HG03469 (cell line): Measurements from ENCODE around the gene TMEM245.

Experiments used
- ATAC-seq: cut with Tn5 transposase; IDR thresholded peaks from one replicate; pipeline ENCODE4 v1.9.1; 2021; ENCODE audit warnings: mild to moderate bottlenecking, moderate library complexity, moderate number of reproducible peaks; ENCODE audit not compliant: unreplicated experiment

The TMEM245 gene

DNA sequence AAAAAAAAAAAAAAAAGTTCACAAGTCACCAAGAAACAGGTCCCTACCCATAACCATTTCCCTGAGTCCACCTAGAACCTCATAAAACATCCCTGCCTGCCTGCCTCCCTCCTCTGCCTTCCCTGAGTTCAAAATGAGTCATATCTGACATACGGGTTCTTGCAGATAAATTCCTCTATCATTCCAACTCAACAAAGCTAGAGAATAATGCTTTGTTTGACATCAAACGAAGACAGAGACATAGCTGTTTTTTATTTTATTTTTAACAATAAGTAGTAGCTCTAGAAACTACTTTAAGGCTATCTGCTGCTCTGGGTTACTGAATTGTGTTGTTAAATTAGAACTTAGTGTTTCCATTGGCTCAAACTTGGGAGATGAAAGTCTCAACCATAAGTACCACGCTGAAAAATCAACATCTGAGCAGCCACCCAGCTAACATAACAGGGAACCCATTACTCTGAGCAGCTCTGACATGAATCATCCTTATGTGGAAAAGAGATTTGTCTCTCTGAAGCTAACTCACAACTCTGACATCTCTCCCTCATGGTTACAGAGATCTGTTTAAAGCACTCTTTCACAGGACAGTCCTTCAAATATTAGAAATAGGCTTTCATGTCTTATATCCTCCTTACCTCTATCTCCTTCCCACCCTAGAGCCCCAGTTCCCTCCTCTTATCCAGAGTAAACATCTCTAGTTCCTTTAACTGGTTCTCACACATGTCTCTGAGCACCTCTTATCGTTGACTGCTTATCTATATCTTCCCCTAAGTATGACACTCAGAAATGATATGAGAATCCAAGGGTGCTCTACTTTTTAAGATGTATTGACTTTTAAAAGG, 12.1 kb downstream of the TMEM245 start:
- no peak for ATAC-seq

DNA sequence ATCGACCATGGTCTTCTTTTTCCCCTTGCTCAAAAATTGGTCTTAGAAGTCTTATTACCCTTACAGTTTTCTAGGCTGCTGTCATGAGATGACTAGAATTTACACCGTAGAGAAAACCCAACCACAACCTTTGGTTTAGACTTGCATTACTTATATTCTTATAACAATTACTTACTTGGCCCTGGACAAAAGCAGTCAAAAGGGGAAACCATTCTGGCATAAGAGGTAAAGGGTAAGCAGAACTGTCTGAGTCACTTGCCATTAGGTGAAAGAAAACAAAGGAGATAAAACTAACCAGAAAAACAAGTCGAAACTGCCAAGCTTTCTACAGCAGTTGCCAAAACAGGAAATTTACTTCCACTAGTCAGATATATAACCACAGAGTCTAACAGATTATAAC, 17.9 kb downstream of the TMEM245 start:
- peak; percentile 50 for ATAC-seq

DNA sequence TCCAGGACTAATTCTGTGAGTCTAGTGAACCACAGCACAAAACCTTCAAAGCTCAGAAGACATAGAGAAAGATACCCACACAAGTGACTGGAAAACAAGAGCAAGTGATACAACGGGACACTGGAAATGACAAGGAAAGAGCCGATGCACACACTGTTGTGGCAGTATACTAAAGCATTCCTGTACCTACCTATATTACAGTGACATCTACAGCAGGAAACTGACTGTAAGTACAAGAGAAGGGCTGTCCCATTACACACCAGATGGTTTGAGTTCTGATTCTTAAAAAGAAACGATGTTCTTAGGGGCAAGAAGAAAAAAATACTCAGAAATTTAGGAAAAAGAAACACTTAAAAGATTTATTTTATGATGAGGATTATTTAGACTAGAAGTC, 18.5 kb downstream of the TMEM245 start:
- no peak for ATAC-seq

DNA sequence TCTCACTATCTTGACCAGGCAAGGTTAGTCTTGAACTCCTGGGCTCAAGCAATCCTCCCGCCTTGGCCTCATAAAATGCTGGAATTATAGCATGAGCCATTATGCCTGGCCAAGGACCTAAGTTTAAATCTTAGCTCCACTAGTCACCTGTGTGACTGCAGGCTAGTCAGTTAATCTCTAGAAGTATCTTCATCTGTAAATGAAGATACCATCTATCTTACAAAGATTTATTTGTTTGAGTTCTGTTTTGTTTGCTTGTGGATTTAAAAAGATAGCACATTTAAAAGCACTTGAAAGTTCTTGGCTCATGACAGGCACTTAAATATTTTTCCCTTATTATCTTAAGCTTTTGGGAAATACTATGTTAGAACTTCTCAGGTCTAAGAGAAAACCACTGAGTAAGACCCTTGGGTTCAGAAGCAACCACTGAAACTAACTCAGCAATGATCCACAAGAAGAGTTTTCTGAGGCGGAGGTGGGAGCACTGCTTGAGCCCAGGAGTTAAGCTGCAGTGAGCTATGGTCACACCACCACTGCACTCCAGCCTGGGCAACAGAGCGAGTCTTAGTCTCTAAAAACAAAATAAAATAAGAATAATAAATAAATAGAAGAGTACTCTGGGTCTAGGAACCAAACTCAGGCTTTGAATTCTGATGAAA, 19.1 kb downstream of the TMEM245 start:
- no peak for ATAC-seq

DNA sequence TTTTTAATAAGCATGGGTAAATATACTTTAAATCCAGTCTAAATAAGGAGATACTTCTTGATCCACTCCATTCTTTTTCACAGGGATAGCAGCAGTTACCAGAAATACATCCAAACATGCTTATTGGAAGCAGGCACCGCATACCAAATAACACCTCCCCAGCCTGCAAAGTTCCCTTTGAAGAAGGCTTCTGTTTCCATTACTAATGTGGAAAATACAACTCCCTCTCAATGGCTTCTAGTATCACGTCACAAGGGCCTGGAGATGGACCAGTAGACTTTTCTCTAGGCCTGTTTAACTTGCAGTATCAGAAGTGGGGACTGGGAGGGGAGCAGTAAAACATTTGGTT, 20.8 kb downstream of the TMEM245 start:
- no peak for ATAC-seq

DNA sequence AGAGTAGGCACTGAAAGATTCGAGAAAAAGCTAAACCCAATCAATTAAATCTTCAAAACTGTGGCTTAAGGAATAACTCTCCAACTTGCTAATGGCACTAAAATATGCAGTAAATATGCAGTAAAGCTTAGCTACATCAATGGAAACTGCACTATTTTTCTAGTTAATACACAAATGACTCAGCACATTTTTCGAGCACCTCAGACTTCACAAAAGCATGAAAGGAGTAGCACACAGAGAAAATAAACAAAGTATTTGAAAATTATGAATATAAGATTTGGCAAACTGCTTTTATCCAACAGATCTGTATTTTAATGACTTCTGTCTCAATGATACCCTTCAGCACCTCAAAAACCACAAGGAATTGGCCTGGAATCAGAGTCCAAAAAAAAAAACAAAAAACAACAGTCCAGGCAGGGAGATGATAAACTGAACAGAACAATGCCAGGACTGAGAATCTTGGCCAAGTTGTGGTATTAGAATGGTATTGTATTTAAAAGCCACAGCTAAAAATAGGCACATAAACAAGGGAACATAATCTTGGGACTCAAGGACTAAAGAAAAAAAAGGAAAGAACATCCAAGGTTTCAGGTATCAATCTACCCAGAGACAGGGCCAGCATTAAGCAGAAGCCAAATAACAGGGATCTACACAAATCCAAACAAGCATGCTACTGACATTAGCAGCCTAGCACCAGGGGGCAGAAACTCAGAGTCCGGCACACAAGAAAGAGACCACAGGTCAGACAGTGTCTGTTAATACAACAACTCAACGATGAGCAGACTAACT, 21.4 kb downstream of the TMEM245 start:
- no peak for ATAC-seq

DNA sequence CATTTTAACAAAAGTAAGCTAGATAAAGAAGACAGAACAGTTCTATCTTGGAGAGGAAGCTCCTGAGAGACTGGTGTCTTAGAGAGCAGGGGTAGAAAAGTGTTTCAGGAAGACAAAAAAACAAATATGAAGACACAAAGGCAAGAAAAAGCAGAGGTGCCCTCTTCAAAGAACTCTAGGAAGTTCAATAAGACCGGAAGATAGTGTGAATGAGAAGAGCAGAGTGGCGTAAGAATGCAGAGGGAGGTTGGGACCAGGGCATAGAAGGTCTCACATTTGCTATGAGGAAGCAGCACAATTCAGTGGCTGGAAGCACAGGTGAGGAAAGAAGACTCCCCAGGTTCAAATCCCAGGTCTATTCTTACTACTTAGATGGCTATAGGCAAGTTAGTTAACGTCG, 22.6 kb downstream of the TMEM245 start:
- no peak for ATAC-seq

DNA sequence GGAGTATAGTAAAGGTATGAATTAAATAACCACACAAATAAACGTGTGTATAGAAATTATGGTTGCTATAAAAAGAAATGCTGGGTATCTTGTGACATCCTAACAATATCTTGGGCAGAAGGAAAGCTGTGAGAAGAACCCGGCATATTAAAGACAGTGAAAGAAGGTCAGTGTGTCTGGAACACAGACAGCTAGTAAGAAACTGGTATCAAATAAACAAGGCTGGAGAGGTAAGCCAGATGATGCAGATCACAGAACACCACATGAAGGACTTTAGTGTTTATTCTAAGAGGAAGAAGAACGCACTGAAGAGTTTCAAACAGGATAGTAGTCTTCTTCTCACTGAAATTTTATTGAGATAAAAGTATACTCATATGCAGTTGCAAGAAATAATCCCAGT, 24.4 kb downstream of the TMEM245 start:
- ATAC-seq = no peak

DNA sequence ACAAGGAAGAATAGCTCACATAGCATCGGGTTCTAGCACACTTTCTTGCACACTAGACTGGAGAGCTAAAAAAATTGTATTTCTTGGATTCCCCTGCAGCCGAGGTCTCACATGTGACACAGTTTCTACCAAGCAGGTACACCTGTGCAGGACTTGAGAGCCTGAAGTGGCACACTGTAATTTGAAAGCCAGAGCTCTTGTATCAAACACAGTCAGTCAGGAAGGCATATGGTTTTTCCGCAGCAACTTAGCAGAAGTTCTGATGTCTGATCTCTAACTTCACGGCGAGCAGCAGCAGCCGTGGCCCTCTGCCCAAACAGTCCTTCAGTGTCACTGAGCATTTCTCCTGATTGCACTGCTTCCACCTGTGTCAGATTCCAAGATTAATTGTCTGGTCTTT, 25.5 kb downstream of the TMEM245 start:
- no peak for ATAC-seq

DNA sequence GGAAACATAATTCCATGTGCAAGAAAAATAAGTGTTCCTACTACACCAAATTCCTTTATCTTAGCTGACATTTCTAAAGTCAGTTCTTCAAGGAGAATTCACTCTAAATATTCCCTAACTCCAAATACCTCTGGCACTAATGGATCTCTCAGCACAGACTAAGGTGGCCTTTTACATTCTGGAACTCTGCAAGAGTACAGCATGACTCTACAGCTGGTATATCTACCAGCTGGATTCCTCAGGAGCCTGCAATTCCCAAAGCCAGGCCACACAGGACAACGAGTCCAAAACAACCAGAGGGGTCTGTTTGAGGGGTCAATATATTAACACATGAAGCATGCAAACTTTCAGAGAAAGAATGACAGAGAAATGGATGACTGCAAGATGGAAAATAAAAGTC, 27.2 kb downstream of the TMEM245 start:
- no peak for ATAC-seq

DNA sequence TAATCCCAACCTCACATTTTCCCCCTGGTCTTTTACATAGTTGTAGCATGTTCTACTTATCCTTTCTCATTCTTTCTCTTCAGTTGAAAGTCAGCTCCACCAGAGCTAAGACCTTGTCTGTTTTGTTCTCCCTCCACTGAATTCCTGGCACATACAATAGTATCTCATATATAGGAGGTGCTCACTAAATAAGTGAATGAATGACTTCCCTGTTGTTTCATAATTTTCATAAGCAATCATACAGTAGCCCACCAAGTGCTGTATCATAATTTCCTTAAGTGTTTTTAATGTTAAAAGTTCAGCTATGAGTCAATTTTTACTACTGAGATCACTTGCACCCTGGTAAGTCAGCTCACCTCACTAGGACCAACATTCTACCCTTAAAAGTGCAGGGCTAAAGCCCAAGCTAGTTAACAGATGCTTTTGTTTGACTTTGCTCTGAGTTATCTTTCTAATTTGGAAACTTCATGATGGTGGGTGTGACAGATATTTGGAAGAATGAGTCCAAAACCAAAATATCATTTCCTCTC, 27.6 kb downstream of the TMEM245 start:
- ATAC-seq = no peak

DNA sequence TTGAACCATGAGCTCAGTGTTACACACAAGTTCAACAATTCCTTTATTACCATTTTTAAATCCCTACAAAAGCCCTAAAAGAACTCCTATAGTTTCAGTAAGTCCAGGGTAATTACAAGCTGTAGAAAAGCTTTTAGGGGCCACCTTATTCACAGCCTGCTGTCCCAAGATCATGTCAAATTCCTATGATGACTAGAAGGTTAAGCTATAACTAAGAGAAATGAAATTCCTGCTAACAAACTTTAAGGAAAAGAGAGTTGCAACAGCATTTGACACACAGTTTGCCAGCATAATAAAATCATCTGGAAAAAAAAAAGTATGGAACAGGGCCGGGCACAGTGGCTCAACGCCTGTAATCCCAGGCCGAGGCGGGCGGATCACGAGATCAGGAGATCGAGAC, 31.5 kb downstream of the TMEM245 start:
- ATAC-seq = no peak

DNA sequence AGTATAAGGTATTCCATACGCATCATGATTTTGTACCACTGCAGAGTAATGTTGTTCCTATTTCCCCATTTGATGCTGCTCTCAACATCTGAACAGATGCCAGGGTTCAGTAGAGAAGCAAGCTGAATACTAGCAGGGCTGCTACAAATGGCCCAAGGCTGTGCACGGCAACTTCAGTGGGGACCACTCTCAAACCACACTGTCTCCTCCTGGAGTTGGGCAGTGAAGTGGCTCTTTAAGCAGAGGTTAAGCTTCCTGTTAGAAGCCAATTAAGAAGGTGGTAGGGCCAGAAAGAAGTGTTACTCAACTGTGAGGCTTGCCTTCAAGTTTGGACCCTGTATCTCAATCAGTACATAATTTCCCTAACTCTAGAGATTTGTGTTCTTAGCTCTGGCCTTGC, 32.0 kb downstream of the TMEM245 start:
- ATAC-seq = no peak

DNA sequence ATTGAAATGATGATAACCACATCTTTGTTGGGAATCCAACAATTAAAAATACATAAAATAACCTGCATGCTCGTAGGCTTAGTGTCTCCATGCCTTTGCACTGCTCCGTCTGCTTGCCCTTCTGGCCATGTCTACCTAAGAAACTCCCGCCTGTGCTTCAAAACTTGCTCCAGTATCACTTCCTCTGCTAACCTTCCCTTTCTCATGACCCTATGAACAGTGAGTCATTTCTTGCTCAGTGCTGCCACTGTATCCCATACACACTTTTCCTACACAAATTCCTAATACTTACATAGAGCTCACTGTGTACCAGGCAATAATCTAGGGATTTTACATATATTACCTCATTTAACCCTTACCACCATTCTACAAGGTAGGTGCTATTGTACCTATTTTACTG, 33.5 kb downstream of the TMEM245 start:
- peak; percentile 88 for ATAC-seq

DNA sequence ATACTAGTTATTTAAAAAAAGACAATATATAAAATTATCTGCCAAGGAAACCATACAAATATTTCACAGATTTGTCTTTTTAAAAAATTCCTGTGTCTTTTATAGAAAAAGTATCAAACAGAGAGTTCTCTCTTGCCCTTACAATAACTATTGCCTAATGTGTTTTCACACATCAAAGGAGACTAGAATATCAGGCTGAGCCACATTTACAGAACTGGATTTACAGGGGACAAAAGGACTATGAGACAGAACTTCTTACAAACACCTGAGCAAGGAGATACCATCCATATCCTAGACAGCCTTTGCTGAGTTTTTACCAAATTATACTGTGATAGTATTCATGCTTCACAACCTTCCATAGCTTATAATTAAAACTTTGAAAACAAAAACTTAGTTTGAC, 34.2 kb downstream of the TMEM245 start:
- ATAC-seq = no peak

DNA sequence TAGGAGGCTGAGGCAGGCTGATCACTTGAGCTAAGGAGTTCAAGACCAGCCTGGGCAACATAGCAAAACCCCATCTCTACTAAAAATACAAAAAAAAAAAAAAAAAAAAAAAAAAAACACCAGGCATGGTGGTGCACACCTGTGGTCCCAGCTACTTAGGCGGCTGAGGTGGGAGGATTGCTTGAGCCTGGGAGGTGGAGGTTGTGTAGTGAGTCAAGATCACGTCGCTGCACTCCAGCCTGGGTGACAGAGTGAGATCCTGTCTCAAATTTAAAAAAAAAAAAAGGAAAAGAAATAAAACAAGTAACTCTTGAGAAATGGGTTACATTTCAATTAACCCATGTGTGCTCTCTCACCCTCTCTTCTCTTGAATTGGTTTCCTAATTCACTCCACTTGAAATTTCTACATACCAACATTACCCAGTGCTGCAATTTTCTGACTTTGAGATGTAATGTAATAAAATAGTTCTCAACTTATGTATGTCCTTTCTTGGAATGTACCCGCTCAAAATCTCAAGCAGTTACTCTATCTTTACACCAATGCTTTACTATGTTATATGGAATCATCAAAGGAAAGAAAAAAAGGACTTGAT, 35.8 kb downstream of the TMEM245 start:
- no peak for ATAC-seq

DNA sequence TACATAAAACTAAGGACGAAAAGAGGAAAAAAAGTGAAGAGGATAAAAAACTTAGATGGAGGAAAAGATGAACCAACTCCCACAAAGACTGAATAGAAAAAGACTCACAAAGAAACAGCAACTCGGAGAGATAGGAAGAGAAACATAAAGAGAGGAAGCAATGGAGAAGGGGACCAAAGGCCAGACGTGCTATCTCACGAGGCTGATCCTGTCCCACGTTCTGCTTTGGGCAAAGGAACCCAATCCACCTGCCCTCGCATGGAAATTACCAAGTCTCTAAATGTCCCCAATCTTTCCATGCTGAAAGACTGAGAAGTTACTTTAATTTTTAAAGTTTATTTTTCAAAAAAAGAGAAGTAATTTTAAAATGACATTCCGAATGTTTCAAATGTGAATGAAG, 36.6 kb downstream of the TMEM245 start:
- ATAC-seq = no peak

DNA sequence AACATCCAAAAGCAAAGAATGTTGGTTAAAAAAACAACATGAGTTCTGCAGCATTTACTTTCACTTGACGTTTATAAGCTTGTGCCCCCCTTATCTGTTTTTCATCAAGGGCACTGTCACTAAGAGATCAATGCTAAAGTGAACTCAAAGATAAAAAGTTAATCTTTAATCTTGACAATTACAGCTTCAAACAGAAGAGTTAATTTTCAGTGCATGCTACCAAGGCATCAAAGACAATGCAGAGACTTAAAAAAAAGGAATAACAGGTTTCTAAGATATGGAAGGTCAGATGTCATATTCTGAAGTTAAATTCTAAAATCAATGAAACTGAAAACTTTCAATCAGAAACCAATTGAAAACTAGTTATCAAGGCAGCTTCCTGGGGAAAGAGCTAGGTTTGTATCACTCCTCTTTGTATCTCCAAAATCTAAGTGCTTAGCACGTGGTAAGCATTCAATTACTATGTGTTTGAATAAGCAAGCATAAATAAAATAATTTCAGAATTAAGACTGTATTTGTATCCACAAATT, 37.6 kb downstream of the TMEM245 start:
- no peak for ATAC-seq

DNA sequence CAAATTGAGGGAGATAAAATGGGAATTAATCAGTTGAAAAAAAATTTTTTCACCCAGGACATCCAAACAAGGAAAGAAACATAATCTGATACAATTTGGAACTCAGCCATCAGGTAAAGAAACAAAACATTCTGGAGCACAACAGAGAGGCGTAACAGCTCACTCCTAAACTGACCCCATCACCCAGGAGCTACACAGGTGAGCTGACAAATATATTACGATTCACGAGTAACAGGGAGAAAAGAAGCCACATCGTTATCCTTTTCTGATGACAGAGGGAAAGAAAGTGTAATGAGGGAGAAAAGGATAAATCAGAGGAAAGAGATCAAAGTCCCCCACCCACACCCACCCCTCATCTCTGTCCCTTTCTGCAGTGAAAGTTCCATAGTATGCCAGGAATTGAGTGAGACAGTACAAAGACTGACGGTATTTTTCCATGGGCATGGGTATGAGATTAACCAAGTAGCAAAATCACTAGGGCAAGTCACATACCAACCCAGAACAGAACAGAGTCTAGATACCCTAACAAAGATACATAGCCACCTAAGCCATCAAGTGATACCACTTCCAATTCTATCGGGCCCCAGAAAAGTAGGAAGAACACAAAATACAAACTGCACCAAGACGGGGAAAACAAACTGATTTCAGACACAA, 45.4 kb downstream of the TMEM245 start:
- no peak for ATAC-seq

DNA sequence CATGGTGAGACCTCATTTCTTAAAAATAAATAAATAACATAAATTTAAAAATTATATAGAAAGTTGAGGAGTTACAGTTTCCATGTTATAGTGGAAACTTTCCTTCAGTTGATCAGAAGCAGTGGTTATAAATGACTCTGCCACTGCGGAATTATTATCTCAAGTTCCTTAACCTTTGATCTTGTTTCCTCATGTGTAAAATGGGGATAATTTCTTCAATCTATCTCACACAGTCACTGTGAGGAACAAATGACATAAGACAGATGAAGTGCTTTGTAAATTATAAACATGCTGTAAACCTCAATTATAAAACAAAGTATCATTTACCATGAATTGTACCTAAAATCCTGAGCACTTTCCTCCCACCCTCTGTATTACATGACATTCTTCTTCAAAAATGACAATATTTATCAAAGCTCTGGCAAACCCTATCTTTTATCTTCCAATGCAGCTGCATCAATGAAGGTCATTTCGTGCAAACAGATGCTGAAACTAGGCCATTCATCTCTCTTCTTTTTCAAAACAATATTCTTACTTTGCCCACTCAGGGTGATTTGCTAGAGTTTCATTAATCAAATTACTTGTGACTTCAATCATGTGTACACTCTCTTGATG, 46.8 kb downstream of the TMEM245 start:
- ATAC-seq = no peak
